GM03348 (cell line): ENCODE results near the gene BEND2.

Source experiments
- DNase-seq: peaks from one replicate; pipeline ENCODE4 v3.0.0; 2012; ENCODE audit warnings: low spot score

BEND2 gene

DNA sequence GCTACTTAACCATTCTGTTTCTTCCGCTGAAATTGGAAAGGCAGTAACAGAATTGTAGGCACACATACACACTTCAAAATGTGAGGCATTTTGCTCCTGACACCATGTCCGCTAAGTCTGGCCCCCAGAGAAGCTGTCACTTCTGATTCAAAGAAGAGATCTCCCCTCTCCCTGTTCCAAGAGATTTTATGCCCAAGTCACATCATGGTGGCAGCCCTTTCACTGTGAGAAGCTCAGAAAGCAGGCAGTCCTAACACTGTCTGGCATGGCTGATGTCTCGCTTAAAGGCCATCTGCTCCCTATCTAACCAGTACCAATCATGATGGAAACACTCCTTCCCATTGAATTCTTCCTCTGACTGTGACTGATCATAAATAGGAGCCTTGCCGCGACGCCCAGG lies 83.9 kb downstream of the BEND2 start:
- no peak for DNase-seq

DNA sequence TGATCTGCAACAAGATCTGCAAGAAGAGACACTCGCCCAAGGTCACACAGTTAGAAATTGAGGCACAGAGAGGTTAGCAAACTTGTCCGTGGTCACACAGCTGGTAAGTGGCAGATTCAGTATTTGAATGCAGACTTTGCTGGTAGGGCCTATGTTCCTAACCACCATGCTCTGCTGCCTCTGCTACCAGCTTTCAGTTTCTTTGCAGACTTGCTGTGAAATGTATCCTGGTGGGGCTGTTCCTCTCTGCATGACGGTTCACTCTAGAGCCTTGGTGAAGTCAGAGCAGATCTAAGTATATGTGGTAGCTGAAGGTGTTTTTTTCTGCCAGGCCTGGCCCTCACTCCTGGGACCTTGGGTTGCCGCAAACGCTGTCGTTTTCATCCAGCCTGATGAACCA lies 87.1 kb downstream of the BEND2 start:
- DNase-seq, result no peak

GRCh38 chrX:18129690-18130089 lies 91.0 kb downstream of the BEND2 start:
- no peak for DNase-seq

- DNase-seq, result no peak
Observed at GRCh38 chrX:18126971-18127370, 93.7 kb downstream of the BEND2 start.

DNA sequence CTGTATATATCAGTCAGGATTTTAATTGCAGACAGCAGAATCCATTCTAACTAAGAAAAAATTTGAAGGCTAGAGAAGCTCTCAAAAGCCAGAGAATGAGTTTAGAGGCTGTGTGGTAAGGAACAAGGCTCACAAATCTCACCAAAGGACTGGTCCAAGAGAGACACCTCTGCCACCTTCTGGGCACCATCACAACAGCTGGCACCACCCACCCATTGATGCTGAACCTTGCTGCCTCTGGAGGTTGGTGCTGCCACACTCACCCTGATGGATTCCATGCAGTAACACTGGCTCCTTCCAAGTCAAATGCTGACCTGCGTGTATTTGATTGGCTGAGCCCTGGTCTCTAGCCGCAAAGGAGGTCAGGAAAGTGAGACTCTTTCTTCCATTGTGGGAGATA lies 100.8 kb downstream of the BEND2 start:
- no peak for DNase-seq
